ENCODE data around the gene ITGB3BP. TPM values are rescaled to one million over a fixed set of nuclear protein-coding genes. Genes with fewer than 3 reads are reported as not detected.

The ITGB3BP gene
- total RNA-seq, 2 experiments from 2014 or later = 76.6 to 86.6 TPM

DNA sequence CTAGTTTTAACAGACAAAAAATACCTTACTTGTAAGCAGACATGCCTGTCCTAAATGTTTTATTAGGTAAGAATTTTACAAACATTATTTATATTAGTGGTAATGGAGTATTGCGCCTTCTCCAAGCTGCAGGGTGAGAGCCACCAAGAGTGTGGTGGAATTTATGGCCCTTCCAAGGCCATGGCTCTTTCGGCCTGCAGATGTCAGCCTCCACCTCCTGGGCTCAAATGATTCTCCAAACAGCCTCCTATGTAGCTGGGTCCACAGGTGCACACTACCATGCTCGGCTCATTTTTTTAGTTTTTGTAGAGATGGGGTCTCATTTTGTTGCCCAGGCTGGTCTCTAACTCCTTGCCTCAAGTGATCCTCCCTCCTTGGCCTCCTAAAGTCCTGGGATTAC lies 56.3 kb downstream of the ITGB3BP start:
- Mint-ChIP-seq H3K4me1 (ENCODE audit: low read depth) (no peaks in the 10 kb centered on the region), H3K27me3 (no peaks in the 10 kb centered on the region), H3K4me3 (no peak overlapping the region), H3K27ac (no peak overlapping the region), H3K36me3 (ENCODE audit: low read depth) (peaks cover 37% of the 10 kb centered on the region), H3K9me3 (peaks cover 12% of the 10 kb centered on the region)
- intact Hi-C loops (cut with micrococcal nuclease) = no loop called here
- DNase-seq (no peak), ATAC-seq (no peak)
- CTCF ChIA-PET = no interaction called here
- POLR2A ChIA-PET = no interaction called here
- TF ChIP-seq, protein P1, sequence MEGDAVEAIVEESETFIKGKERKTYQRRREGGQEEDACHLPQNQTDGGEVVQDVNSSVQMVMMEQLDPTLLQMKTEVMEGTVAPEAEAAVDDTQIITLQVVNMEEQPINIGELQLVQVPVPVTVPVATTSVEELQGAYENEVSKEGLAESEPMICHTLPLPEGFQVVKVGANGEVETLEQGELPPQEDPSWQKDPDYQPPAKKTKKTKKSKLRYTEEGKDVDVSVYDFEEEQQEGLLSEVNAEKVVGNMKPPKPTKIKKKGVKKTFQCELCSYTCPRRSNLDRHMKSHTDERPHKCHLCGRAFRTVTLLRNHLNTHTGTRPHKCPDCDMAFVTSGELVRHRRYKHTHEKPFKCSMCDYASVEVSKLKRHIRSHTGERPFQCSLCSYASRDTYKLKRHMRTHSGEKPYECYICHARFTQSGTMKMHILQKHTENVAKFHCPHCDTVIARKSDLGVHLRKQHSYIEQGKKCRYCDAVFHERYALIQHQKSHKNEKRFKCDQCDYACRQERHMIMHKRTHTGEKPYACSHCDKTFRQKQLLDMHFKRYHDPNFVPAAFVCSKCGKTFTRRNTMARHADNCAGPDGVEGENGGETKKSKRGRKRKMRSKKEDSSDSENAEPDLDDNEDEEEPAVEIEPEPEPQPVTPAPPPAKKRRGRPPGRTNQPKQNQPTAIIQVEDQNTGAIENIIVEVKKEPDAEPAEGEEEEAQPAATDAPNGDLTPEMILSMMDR (IDR thresholded peaks at IDR 0.05) = no peak

DNA sequence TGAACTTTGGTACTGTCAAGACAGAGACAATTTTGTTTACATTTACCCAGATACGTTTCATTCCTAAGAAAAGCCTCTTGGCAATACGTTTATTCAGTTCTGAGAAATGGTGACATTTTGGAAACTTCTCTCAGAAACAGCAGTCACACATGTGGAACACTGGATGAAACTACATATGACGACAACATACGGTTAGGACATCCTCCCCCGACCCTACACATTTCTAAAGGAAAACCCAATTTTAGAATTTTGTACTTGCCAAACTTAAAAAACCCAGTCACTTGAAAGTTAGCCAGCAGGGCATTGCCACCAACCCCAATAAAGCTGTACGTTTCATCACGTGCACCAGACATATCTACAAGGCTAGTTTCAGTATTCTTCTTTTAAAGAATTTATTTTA lies 56.8 kb downstream of the ITGB3BP start:
- Mint-ChIP-seq H3K4me1 (ENCODE audit: low read depth) (no peaks in the 10 kb centered on the region), H3K27ac (no peak overlapping the region), H3K36me3 (ENCODE audit: low read depth) (peaks cover 36% of the 10 kb centered on the region), H3K9me3 (peaks cover 14% of the 10 kb centered on the region), H3K27me3 (no peaks in the 10 kb centered on the region), H3K4me3 (no peak overlapping the region)
- intact Hi-C loops (cut with micrococcal nuclease) = no loop called here
- TF ChIP-seq, protein P1 (IDR thresholded peaks at IDR 0.05) = no peak
- ChIA-PET CTCF (no interaction called here), POLR2A (no interaction called here)
- ATAC-seq = no peak
- DNase-seq = no peak

DNA sequence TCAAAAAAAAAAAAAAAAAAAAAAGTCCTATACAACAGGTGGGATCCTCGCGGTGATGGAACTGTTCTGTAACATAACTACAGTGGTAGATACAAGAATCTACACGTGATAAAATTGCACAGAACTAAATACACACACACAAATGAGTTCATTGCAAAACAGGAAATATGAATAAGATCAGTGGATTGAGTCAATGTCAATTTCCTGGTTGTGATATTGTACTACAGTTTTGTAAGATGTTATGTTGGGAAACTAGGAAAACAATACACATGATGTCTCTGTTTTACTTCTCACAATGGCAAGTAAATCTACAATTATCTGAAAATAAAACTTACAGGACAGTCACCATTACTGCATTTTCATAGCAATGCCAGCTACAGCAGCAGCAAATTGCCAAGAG lies 59.8 kb downstream of the ITGB3BP start:
- DNase-seq (no peak), ATAC-seq (no peak)
- TF ChIP-seq, protein P1 (IDR thresholded peaks at IDR 0.05) = no peak
- H3K27me3 Mint-ChIP-seq = no peaks in the 10 kb centered on the region
- peaks cover 9% of the 10 kb centered on the region for H3K9me3 Mint-ChIP-seq
- H3K36me3 Mint-ChIP-seq (ENCODE audit: low read depth) = peaks cover 36% of the 10 kb centered on the region
- no peak overlapping the region for H3K27ac Mint-ChIP-seq
- ChIA-PET CTCF (no interaction called here), POLR2A (no interaction called here)
- H3K4me3 Mint-ChIP-seq = no peak overlapping the region
- H3K4me1 Mint-ChIP-seq (ENCODE audit: low read depth) = no peaks in the 10 kb centered on the region
- intact Hi-C loops (cut with micrococcal nuclease) = no loop called here

DNA sequence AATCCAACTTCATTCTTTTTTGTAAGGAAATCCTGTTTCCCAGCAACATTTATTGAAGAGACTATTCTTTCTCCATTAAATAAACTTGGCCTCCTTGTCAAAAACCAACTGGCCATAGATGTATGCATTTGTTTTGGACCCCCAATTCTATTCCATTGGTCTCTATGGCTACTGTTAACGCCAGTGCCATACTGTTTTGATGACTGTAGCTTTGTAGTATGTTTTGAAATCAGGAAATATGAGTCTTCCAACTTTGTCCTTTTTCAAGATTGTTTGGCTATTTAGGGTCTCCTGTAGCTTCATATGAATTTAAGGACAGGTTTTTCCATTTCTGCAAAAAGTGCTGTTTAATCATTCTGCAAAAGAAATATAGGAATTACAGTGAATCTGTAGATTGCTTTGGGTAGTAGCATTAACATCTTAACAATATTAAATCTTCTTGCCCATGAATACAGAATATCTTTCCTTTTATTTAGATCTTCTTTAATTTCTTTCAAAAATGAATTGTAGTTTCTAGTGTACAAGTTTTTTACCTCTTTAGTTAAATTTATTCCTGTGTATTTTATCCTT lies 61.3 kb downstream of the ITGB3BP start:
- intact Hi-C loops (cut with micrococcal nuclease) = no loop called here
- Mint-ChIP-seq H3K27ac (no peak overlapping the region), H3K4me3 (no peak overlapping the region), H3K4me1 (ENCODE audit: low read depth) (no peaks in the 10 kb centered on the region), H3K36me3 (ENCODE audit: low read depth) (peaks cover 41% of the 10 kb centered on the region), H3K27me3 (no peaks in the 10 kb centered on the region), H3K9me3 (peaks cover 9% of the 10 kb centered on the region)
- TF ChIP-seq, protein P1 (IDR thresholded peaks at IDR 0.05) = no peak
- ATAC-seq (no peak), DNase-seq (no peak)
- ChIA-PET POLR2A (no interaction called here), CTCF (no interaction called here)

DNA sequence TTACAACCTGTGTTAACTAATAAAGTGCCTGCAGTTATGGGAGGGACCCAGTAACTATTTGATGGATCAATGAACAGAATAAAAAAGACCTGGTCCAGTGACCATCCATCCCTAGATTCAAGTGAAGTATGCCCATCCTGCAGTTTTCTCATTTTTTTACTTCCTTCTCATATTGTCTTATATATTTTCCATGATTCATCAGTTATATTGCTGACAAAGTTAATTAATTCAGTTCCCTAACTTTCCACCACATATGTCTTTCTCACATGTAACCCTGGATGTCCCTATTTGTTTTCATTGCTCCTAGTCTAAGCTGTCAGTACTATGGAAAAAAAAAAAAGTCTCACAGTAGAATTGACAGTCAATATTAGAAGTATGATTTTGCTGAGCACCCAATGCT lies 64.3 kb downstream of the ITGB3BP start:
- POLR2A ChIA-PET = no interaction called here
- ATAC-seq (no peak), DNase-seq (no peak)
- Mint-ChIP-seq H3K9me3 (peaks cover 9% of the 10 kb centered on the region), H3K27me3 (no peaks in the 10 kb centered on the region), H3K4me3 (no peak overlapping the region), H3K36me3 (ENCODE audit: low read depth) (peaks cover 33% of the 10 kb centered on the region), H3K4me1 (ENCODE audit: low read depth) (no peaks in the 10 kb centered on the region), H3K27ac (no peak overlapping the region)
- intact Hi-C loops (cut with micrococcal nuclease) = no loop called here
- CTCF ChIA-PET = no interaction called here
- TF ChIP-seq, protein P1 (IDR thresholded peaks at IDR 0.05) = no peak

Measured in activated CD8-positive, alpha-beta T cell treated with anti-CD3 and anti-CD28 coated beads for 36 hours (primary cell).